ENCODE results near the gene PRXL2B.

Gene PRXL2B

GRCh38 chr1:2587071-2587859 lies 688 bp downstream of the PRXL2B start:
- peak in 3 of 6 experiments; percentile 44 to 70 (median 44) for DNase-seq

DNA sequence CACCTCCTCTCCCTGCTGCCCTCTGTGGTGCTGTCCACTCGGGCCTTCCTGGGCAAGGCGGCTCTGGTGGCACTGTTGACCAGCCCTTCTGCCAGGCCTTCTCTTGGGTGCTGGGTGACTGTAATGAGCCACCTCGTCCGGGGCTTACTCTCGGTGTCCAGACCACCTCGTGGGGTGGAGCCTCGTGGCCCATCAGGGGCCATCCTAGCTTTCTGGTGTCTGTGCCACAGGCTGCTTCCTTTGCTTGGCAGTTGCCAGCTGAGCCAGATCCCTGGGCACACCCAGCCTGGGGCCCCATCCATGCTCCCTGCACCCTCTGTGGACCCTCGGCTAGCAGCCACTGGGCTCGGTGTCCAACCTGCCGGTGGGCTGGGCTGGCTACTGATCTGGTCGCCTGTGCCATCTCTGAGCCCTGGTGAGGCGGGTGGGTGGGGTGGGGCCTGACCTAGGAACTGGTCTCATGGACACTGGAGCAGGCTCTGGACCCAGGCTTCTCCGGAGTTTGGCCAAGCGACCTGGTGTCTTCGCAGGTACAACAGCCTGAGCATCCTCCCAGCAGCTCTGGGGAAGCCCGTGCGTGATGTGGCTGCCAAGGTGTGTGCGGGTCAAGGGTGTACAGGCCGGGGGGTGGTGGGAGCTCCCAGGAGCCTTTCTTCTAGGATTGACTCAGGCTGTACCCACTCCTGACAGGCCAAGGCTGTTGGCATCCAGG lies 1.4 kb downstream of the PRXL2B start:
- no peak for DNase-seq

DNA sequence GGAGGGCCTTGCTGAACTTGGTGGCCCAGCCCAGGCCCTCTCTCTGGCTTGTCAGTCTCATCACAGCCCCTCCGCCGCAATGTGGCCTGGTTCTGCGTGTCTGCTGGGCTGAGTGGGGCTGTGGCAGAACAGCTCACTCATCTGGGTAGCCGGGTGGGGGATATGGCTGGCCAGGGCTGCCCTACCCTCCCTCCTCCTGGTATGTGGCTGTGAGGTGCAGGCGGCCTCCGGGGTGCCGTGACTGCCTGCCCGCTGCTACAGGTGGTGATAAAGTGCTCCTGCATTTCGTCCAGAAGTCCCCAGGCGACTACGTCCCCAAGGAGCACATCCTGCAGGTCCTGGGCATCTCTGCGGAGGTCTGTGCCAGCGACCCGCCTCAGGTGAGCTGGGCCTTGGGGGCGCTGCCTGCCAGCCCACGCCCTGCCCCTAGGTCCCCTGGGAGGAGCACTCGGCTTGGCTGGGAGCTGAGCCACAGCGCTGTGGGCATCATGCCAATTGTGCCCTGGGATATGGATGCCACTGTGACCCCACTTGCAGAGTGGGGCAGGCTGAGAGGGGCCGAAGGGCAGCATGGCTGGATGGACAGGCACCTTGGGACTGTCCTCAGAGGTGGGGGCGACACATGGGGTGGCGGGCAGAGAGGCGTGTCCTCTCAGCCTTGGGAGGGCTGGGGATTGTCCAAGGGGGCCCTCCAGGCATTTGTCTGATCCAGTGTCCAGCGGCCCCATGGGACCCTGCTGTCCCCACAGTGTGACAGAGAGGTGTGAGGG lies 2.3 kb downstream of the PRXL2B start:
- no peak for DNase-seq

DNA sequence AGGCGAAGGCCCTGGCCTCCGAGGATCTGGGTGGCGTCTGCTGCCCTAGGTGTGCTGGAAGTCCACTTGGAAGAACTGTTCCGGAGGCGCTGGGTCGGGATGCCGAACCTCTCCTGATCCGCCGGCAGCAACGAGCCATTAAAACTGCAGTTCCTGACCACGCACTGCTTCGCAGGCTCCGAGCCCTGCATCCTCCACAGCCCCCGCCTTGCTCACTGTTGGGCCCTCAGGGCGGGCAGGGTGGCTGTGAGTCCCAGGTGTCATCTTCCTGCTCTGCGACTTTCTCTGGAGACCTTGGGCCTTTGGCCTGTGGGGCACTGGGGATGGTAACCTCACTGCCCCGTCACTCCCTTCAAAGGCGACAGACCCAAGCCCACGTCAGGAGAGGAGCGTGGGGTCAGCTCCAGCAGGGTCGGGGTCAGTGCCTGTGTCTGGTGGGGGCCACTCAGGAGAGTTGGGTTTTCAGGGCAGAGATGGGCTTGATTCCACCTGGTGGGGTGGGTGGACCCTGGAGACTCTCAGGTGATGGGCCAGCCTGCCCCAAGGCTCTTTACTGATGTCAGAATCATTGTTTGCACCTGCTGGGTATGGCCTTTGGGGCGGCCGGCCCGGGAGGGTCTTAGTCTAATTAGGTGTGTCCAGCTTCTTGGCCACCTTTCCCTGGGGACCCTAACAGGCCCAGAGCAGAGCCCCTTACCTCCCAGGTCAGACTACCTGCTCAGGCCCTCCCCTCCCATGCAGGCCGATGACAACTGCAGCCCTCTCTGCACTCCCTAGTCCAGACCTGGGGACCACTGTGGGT lies 3.1 kb downstream of the PRXL2B start:
- DNase-seq, result no peak

DNA sequence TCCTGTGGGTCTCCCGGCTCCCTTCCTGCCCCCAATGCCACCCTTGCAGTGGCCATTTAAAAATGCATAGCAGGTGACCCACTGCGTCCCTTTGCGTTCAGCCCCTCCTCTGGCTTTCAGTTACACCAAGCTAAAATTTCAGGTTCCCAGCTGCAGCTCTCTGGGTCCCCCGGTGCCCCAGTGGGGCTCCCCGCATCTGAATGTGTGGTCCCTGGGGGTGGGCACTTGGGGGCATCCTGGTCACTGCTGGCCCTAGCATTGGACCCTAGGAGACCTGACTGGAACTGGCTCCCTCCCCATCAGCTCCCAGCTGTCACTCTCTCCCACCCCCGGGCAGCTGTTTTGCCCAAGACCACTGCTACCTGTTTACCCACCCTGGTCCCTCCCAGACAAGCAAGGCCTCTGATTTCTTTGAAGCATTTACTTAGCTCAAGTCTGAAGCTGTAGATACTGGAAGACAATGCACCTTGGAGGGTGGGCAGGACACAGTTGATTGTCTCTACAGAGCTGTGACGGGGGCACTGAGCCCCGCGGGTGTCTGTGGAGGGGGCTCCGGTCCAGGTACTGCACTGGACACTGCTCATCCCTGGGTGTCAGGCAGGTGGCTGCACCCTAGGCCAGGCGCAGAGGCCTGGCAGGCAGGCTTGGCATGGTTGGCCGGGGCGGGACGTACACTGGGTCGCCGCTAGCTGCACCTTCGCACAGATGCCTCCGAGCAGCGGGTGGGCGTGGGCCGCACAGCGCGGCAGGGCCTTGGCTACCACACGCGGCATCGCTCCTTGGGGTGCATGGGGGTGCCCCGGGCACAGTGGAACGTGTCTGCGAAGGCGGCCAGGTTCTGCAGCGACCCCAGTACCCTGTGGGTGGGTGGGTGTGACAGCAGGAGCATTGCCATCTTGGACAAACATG lies 3.9 kb downstream of the PRXL2B start:
- DNase-seq, result no peak

- no peak for DNase-seq
These were observed 4.6 kb downstream of the PRXL2B start for GRCh38 chr1:2591233-2591580.

DNA sequence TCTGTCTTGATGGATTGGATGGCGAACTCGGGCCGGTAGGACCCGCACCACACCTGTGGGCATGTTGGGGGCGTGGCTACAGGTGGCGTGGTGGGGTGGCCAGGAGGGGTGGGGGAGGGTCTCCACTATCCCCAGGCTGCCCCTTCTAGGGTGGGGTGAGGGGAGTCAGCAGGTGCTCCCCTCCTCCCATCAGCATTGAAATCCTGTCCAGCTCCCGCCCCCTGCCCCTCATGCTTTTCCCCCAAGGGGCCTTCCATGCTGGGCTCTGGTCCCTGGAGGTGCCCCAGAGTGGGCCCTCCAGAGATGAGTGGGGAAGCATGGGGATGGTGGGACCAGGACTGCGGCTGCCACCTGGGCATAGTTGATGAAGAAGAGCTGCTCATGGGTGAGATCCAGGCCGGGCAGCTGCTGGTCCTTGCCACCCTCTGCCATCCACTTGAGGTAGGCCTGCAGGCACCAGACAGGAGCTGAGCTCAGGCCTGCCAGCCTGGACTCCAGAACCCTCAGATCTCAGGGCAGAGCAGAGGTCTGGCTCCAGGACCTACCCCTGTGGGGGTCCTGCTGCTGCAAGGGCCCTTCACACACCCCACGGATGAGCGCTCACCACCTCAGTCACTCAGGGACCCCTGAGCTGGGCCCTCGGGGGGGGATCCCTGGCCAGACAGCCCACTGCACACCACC lies 5.1 kb downstream of the PRXL2B start:
- DNase-seq, result no peak

DNA sequence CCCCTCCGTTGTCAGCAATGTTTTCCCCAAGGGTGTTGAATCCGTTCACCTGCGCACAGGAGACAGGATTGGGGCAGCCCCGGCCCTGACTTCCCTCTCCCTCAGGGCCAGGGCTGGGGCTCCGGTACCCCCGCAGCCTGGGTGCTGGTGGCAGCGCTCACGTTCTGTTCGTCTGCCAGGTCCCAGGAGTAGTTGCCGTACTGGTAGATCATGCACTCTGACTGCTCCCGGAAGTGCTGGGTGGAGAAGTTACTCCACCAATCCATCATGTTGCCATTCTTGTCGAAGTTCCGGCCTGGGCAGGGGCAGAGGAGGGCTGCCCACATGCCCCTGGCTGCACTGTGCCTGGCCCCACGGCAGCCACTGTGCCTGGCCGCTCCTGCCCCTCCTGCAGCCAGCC lies 6.1 kb downstream of the PRXL2B start:
- DNase-seq, result no peak

DNA sequence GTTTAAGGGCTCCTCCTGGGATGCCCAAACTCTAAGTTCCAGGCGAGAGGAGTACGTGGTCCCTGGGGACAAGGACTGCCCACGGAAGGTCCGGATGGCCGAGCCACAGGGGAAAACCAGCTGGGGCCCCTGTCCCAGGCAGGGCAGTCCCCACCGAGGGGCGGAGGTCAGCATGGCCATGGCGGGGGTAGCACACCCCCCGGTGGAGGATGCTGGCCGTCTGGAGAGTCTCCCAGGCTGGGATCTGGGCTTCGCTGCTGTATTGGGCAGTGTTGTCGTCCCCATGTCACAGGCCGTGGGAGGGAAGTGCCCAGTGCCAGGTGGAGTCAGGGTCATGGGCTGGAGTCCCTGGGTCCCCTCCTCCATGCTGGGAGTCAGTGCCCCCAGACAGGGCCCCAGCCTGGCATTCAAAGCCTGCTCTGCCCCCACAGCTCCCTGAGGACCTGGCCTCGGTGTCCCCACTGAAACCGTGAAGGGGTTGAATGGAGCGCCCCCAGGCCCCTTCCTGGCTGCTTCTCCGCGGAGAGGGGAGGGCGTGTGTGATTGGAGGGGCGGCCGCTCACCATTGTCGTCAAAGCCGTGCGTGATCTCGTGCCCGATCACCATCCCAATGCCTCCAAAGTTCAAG lies 6.8 kb downstream of the PRXL2B start:
- DNase-seq, result no peak

GRCh38 chr1:2594001-2594640 lies 7.5 kb downstream of the PRXL2B start:
- DNase-seq, result no peak

- DNase-seq, result no peak
These were observed 8.1 kb downstream of the PRXL2B start for GRCh38 chr1:2594641-2595131.

DNA sequence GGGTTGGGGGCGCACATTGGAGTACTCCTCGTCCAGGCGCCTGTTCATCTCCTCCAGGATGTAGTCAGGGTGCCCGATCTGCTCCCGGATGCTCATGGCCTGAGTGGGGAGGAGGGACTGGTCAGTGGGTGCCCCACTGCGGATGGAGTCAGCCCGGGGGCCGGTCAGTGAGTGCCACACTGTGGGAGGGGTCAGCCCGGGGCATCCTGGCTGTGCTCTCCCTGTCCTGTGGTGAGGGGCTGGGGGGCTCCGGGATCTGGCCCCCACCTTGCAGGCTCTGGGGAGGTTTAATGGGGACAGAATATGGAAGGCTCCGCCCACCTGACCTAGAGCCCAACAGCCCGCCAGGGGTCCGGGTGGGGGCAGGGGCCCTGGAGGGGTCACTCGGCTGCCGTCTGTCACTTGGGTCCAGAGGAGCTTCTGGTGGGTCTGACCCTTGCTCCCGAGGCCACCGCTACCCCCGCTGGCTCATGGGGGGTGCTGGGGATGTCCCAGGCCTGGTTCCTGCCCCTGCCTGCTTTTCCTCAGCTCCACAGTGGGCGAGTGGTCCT lies 8.8 kb downstream of the PRXL2B start:
- DNase-seq, result no peak

DNA sequence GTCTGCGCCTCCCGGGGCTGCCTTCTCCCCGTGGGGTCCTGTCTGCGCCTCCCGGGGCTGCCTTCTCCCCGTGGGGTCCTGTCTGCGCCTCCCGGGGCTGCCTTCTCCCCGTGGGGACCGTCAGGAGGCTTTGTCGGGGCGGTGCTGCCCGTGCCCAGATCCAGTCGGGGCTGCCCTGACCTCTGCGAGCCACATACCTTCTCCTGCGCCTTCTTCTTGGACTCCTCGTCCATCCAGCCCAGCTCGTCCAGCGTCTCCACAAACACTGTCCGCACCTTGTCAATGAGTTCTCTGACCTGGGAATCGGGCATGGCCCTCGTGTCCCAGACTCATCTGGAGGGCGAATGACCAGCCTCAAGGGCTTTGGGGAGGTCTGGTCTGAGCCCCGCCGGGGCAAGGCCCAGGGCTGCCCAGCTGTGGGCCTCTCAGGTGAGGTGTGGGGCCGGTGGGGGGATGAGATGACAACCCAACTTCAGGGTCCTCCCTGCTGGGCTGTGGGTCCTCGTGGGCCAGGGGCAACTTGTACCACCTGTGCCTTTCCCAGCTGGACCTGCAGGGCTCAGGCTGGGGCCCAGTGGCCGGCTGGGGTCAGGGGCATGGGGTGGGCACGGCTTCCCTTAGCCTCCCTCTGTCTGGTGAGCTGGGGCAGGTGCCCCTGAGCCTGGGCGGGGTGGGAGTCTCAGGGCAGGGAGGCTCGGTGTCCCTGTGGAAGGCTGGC lies 9.4 kb downstream of the PRXL2B start:
- DNase-seq, result no peak

DNA sequence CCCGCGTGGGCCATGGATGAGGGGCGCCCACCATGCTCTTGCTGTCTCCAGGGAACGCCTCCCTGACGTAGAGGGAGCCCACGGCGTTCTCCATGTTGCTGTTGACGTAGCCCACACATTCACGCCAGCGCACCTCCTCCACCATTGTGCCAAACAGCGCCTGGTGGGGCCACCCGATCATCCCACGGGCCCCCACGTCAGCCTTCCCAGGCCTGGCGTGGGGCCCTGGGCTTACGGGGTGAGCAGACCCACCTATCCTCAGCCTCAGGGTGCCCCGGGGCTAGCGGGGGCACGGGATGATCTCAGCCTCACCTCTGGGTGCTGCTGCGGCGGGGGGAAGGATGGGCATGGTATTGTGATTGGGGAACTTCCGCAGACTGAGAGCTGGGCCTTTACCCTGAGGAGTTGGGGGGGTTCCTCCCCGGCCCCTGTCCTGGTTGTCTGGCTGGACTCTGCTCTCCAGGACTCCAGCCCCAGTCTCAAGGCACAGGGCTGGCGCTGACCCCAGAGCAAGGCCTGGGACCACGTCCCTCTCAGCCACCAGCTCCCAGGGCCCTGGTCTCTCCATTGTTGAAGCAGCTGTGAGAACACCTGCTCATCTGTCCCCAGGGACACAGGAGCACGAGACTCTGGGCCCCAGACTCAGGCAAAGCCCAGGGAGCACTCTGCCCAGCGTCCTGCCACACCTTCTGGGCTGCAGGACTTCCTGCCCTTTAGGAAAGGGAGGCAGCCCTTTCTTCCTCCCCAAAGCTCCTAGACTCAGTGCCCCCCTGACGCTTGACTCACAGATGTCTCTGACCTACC lies 10.2 kb downstream of the PRXL2B start:
- no peak for DNase-seq

- DNase-seq, result no peak
These were observed 11.1 kb downstream of the PRXL2B start for GRCh38 chr1:2597441-2598328.

GRCh38 chr1:2598329-2598931 lies 11.9 kb downstream of the PRXL2B start:
- DNase-seq, result no peak
